Activated CD4-positive, alpha-beta memory T cell treated with anti-CD3 and anti-CD28 coated beads for 36 hours (primary cell): ENCODE results near the gene PPDPF. TPM values are rescaled to one million over a fixed set of nuclear protein-coding genes. Genes with fewer than 3 reads are reported as not detected.
A peak's percentile ranks its signal among the peaks of the same experiment; 100 is the strongest.

Experiments used
- CTCF ChIA-PET: fragments of 350-600 bp; sonication (Branson Sonifier 250); formaldehyde crosslinking; loops from one replicate; lab custom pipeline; 2021; ENCODE audit warnings: antibody characterized with exemption, inconsistent platforms; lab: Charles Lee
- POLR2A ChIA-PET: fragments of 350-600 bp; sonication (Branson Sonifier 250); formaldehyde crosslinking; loops from one replicate; lab custom pipeline; 2021; ENCODE audit warnings: antibody characterized with exemption; lab: Charles Lee
- DNase-seq: peaks from one replicate; pipeline ENCODE4 v3.0.0-alpha.2; 2020
- H3K27ac Mint-ChIP-seq: one replicate; pipeline ENCODE4 v1.8.0; 2021; ENCODE audit warnings: mixed read lengths
- H3K27me3 Mint-ChIP-seq: one replicate; pipeline ENCODE4 v1.8.0; 2021; ENCODE audit warnings: mixed read lengths
- H3K36me3 Mint-ChIP-seq: one replicate; pipeline ENCODE4 v1.8.0; 2021; ENCODE audit warnings: mixed read lengths
- H3K4me1 Mint-ChIP-seq: one replicate; pipeline ENCODE4 v1.8.0; 2021; ENCODE audit warnings: low read depth, mixed read lengths
- H3K4me3 Mint-ChIP-seq: one replicate; pipeline ENCODE4 v1.8.0; 2021; ENCODE audit warnings: mild to moderate bottlenecking, mixed read lengths
- H3K9me3 Mint-ChIP-seq: one replicate; pipeline ENCODE4 v1.8.0; 2021; ENCODE audit warnings: mixed read lengths
- intact Hi-C: fragments of 100-400 bp; cut with micrococcal nuclease; formaldehyde crosslinking; loops from one replicate; pipeline ENCODE4 v1.15.1; 2023
- total RNA-seq, 2 experiments: library from RNA; stranded (reverse); gene quantifications; one replicate each; pipeline ENCODE4 v1.2.3, GENCODE V29; 2021

The PPDPF gene
- total RNA-seq = 100 to 1,000 TPM; 191 to 201 TPM

- Mint-ChIP-seq H3K27me3 (no peaks in the 10 kb centered on the region), H3K9me3 (peaks cover 13% of the 10 kb centered on the region), H3K4me3 (peak within 1 kb of the TSS; percentile 78), H3K36me3 (peaks cover 26% of the 10 kb centered on the region), H3K27ac (peak within 1 kb of the TSS; percentile 79), H3K4me1 (peaks cover 23% of the 10 kb centered on the region)
- peak; percentile 87 for DNase-seq
- ChIA-PET CTCF (interaction anchor here (0.6 to 2.1 kb wide), 10 partner anchors 17 to 519 kb away, joined by 3 to 15 read pairs (median 4); partner anchors contain the start of genes PTK6 and TPD52L2), POLR2A (interaction anchor here (0.9 to 5.4 kb wide), 7 partner anchors 9 to 344 kb away, joined by 3 to 55 read pairs (median 4); partner anchors contain the start of genes GMEB2, PTK6 and TPD52L2)
- intact Hi-C loops = loop anchor here (2.0 kb wide), 1 partner anchor 32 kb away; no protein-coding TSS in a partner anchor
Measured at GRCh38 chr20:63520504-63520933, at the start of gene PPDPF. Gene PPDPF, plus strand, starts transcription at chr20:63520765. Its CDS starts 544 bp downstream, at chr20:63521309.

DNA sequence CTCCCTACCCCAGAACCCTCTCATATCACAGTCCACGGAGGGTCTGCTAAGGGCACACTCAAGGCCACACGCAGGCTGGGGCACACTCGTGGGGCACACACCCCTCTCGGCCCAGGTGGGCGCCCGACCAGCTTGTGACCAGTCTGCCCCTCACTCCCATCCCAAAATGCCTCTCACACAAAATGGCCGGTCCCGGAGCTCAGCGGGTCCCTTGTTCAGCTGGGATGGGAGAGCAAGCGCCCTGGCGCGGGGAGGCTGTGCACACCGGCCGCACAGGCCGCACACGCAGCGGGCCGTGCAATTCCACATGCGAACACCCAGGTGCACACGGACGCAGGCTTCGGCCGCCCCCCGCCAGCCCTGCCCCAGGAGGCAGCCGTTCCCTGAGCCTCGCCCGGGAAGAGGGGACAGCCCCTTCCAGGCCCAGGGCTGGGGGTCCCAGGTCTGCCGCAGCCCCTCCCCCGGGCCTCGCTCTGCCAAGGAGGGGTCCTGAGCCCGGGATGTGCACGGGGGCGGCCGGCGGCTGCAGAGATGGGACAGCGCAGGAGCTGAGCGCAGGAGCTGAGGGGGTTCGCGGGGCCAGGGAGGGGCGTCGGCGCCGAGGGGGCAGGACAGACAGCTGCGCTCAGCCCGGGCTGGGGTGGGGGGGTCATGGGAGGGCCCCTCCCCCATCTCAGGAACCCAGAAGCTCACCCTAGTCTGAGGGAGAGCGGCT is 49.4 kb upstream of the PPDPF start:
- CTCF ChIA-PET = no interaction called here
- DNase-seq = no peak
- H3K27ac Mint-ChIP-seq = no peak overlapping the region
- no peaks in the 10 kb centered on the region for H3K36me3 Mint-ChIP-seq
- H3K27me3 Mint-ChIP-seq = peaks cover 38% of the 10 kb centered on the region
- intact Hi-C loops = no loop called here
- no peak overlapping the region for H3K4me3 Mint-ChIP-seq
- peaks cover 5% of the 10 kb centered on the region for H3K4me1 Mint-ChIP-seq
- no peaks in the 10 kb centered on the region for H3K9me3 Mint-ChIP-seq
- POLR2A ChIA-PET = no interaction called here

- Mint-ChIP-seq H3K27ac (no peak overlapping the region), H3K36me3 (no peaks in the 10 kb centered on the region), H3K4me3 (no peak overlapping the region), H3K9me3 (no peaks in the 10 kb centered on the region), H3K27me3 (peaks cover 38% of the 10 kb centered on the region), H3K4me1 (peaks cover 5% of the 10 kb centered on the region)
- ChIA-PET CTCF (no interaction called here), POLR2A (no interaction called here)
- DNase-seq = no peak
- intact Hi-C loops = no loop called here
Measured at GRCh38 chr20:63471717-63471980, 48.9 kb upstream of the PPDPF start.

DNA sequence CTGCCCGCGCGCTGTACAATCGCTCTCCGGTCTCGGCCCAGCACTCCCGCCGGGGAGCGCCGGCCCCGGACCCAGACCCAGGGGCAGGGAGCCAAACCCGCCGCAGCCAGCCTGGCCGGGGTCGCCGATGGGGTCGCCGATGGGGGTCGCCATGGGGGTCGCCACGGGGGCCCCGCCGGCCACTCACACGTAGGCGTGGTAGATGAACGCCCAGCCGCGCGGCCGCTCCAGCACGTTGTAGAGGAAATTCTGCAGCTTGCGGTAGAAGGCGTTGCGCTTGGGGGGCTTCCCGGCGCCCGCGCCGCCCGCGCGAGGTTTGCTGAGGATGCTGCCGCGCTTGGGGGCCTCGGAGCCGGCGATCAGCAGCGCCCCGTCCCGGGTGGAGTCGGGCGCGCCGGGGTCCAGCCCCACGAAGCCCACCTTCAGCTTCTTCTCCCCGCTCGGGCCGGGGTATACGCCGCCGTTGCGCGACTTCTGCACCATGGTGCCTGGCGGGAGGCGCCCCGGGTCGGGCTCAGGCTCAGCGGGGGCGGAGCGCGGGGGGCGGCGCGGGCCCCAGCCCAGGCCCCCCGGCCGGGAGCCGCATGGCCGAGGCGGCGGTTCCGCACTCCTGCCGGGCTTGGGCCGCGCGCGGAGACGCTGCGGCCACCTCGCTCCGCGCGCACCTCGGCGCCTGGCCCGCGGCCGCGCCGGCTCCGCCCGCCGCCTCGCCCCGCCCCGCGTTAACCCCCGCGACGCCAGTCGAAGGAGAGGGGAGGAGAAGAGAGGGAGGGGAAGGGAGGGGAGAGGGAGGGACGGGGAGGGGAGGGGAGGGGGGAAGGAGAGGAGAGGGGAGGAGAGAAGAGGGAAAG is 48.4 kb upstream of the PPDPF start, which contains the start of gene KCNQ2:
KCNQ2 (minus strand) TSS at position 675 of the 851 bp plus-strand sequence; CDS start at position 483, 192 bp downstream.
- POLR2A ChIA-PET = no interaction called here

DNA sequence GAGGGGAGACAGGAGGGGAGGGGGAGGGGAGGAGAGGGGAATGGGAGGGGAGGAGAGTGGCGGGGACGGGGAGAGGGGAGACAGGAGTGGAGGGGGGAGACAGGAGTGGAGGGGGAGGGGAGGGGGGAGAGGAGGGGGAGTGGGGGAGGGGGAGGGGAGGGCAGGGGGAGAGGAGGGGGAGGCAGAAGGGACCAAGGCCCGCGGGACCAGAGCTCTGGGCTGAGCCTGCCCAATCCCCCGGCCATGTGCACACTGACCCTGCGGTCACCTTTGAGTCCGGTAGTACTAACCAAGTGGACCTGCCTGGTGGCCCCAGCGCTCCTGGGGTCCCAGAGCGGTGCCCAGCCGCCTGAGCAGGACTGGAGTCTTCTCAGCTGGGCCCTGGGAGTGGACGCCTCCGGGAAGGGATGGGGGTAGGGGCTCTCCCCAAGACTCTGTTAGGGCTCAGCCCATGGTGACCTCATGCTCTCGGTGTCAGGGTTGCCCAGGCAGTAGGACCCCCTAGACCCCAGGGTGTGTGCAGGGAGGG is 47.6 kb upstream of the PPDPF start:
- Mint-ChIP-seq H3K4me3 (no peak overlapping the region), H3K4me1 (peaks cover 5% of the 10 kb centered on the region), H3K27me3 (peaks cover 40% of the 10 kb centered on the region), H3K36me3 (no peaks in the 10 kb centered on the region), H3K27ac (no peak overlapping the region), H3K9me3 (no peaks in the 10 kb centered on the region)
- intact Hi-C loops = no loop called here
- DNase-seq = no peak
- POLR2A ChIA-PET = no interaction called here
- CTCF ChIA-PET = no interaction called here

More for the DNA sequence above, 48.4 kb upstream of the PPDPF start, which contains the start of gene KCNQ2:
- no peak for DNase-seq
- Mint-ChIP-seq H3K27ac (no peak within 1 kb of the TSS), H3K9me3 (no peaks in the 10 kb centered on the region), H3K4me3 (no peak within 1 kb of the TSS), H3K27me3 (peaks cover 37% of the 10 kb centered on the region), H3K4me1 (peaks cover 5% of the 10 kb centered on the region), H3K36me3 (no peaks in the 10 kb centered on the region)
- CTCF ChIA-PET = no interaction called here
- intact Hi-C loops = no loop called here

DNA sequence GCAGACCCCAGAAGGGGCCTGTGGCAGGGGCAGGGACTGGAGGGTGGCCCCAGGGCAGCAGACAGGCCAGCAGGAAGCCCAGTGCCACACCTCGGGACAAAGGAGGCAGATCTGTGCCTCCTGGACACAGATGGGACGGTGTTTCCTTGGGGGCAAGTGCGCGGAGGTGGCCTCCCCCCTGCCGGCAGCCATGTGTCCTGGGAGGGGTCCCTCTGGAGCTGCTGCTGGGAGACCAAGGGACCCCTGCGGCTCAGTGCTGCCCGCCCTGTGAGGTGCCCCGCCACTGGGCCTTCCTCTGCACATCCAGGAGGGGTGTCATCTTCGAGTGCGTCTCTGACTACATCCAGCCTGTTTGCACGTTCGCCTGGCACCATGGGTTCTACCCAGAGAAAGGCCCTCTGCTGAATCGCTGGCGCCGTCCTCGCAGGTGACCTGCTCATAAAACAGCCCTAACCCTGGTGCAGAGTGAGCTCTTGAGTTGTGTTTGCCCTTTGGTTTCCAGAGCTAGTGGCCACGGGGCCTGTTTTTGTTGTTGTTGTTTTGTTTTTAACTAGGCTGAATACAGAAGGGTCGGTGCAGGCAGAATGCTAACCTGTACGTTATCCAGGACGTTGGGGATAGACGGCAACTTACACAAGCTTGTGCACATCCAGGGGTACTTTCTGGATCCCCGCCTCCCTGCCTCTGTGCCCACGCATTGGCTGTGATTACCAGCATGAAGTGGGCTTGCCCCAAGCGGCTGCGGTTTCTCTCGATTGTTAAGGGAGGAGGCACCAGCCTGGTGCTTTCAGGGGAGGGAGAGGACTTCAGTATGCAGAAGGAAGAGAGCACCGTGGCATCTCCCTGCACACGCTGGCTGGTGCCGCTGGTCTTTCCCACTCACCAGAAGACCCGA is 46.8 kb upstream of the PPDPF start:
- H3K4me3 Mint-ChIP-seq = no peak overlapping the region
- H3K4me1 Mint-ChIP-seq = peaks cover 5% of the 10 kb centered on the region
- H3K27me3 Mint-ChIP-seq = peaks cover 44% of the 10 kb centered on the region
- no peaks in the 10 kb centered on the region for H3K36me3 Mint-ChIP-seq
- no peaks in the 10 kb centered on the region for H3K9me3 Mint-ChIP-seq
- ChIA-PET CTCF (no interaction called here), POLR2A (no interaction called here)
- peak; percentile 16 for DNase-seq
- H3K27ac Mint-ChIP-seq = peak overlapping the region; percentile 13
- intact Hi-C loops = no loop called here

DNA sequence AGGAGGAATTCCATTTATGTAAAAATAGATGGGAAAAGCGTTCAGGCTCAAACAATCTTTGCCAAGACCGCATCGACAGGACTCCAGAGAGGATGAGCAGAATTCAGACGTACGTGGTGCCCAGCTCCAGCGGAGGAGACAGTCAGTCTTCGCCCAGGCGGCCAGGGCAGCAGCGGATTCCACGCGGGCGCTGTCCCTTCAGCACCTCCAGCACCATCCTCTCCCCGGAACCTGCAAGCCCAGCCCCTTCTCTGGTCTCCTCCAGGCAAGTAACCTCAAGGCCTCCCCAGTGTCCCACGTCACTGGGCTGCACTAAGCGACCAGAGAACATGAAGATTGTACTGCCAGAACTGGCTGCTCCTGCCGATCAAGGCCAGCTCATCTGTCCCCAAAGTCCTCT is 45.4 kb upstream of the PPDPF start:
- H3K27me3 Mint-ChIP-seq = peaks cover 45% of the 10 kb centered on the region

DNA sequence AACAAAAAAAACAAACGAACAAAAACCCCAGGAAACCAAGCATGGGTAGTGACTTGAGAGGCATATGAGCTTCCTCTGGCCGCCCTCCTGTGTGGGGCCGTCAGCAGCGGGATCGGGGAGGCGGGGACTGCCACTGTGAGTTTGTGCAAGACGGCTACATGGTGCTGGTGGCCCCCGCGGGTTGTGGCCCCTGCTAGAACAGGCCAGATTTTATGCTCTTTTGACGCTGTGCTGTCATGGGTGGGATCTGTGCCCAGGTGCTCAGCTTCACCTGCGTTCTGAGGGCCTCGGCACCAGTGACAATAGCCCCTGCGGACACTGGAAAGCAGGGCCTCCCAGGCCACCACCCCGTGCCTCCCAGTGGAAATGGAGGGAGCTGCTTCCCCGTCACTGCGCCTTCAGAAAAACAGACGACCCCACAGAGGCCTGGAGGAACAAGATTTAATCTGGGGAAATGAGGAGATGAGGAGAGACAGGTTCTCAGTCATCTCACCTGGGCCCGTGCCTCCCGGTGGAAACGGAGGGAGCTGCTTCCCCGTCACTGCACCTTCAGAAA is 43.4 kb upstream of the PPDPF start:
- H3K9me3 Mint-ChIP-seq = no peaks in the 10 kb centered on the region
- H3K27ac Mint-ChIP-seq = no peak overlapping the region
- no peaks in the 10 kb centered on the region for H3K36me3 Mint-ChIP-seq
- CTCF ChIA-PET = no interaction called here
- intact Hi-C loops = no loop called here
- no peak overlapping the region for H3K4me3 Mint-ChIP-seq
- POLR2A ChIA-PET = no interaction called here
- DNase-seq = no peak
- peaks cover 5% of the 10 kb centered on the region for H3K4me1 Mint-ChIP-seq
- peaks cover 42% of the 10 kb centered on the region for H3K27me3 Mint-ChIP-seq

More for the DNA sequence above, 45.4 kb upstream of the PPDPF start:
- Mint-ChIP-seq H3K36me3 (no peaks in the 10 kb centered on the region), H3K9me3 (no peaks in the 10 kb centered on the region), H3K4me1 (peaks cover 5% of the 10 kb centered on the region), H3K27ac (no peak overlapping the region), H3K4me3 (no peak overlapping the region)
- CTCF ChIA-PET = no interaction called here
- POLR2A ChIA-PET = no interaction called here
- intact Hi-C loops = no loop called here
- DNase-seq = peak; percentile 22

- CTCF ChIA-PET = interaction anchor here (1.1 kb wide), 1 partner anchor 308 kb away, joined by 4 read pairs; no protein-coding TSS in a partner anchor
- POLR2A ChIA-PET = no interaction called here
- no peak overlapping the region for H3K27ac Mint-ChIP-seq
- H3K4me3 Mint-ChIP-seq = no peak overlapping the region
- H3K36me3 Mint-ChIP-seq = no peaks in the 10 kb centered on the region
- H3K4me1 Mint-ChIP-seq = peaks cover 6% of the 10 kb centered on the region
- no peaks in the 10 kb centered on the region for H3K9me3 Mint-ChIP-seq
- intact Hi-C loops = no loop called here
- no peak for DNase-seq
- peaks cover 49% of the 10 kb centered on the region for H3K27me3 Mint-ChIP-seq
Measured at GRCh38 chr20:63477944-63478343, 42.6 kb upstream of the PPDPF start.

DNA sequence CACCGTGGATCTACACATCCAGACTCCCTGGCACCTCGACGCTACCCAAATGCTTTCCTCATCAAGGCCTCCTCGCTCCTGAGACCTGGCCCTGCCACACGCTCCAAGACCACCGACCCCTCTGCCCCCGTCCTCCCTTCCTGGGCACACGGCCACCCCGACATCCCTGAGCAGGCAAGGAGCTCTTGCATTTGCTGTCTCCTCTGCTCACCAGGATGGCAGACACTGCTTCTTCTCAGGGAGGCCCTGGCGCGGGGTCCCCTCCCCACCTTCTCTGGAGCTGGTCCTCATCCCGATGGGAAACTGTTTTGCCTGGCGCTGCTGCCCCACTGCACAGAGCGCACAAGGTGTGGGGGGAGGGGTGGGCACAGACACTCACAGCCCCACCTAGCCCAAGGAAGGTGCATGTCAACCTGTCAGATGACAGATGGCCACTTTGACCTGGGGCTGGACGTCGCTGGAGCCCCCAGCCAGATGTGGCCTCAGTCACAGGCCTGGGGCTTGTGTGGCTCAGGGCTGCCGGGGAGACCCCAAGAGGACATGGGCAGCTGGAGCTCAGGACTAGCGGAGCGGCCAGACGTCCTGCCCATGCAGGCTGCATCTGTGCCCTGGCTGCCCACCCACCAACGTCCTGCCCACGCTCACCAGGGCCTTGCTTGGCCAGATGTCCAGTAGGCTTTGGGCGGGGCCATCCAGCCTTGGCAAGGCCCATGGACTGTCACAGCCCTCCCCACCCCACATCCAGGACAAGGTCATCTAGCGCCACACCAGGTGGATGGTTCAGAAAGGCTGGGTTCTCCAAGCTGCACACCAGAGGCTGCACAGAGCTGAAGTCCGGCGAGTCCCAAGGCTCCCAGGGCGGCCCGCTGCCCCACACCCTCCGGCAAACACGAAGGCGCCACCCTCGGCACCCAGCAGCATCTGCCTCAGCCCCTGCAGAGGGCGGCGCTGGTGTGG is 41.9 kb upstream of the PPDPF start:
- Mint-ChIP-seq H3K27me3 (peaks cover 49% of the 10 kb centered on the region), H3K36me3 (no peaks in the 10 kb centered on the region), H3K9me3 (no peaks in the 10 kb centered on the region), H3K4me1 (peaks cover 7% of the 10 kb centered on the region), H3K4me3 (no peak overlapping the region), H3K27ac (no peak overlapping the region)
- intact Hi-C loops = no loop called here
- ChIA-PET CTCF (interaction anchor here (1.1 kb wide), 1 partner anchor 308 kb away, joined by 4 read pairs; no protein-coding TSS in a partner anchor), POLR2A (no interaction called here)
- no peak for DNase-seq
